OCI-LY7 (cell line): ENCODE results near the gene KRTAP1-1. TPM values are rescaled to one million over a fixed set of nuclear protein-coding genes. Genes with fewer than 3 reads are reported as not detected.
"Not testable (repeated sequence)": the region's sequence is repeated elsewhere in the genome, so short reads cannot be mapped to it uniquely, and the experiment has no call there.

Experiments
- BruUV-seq: library from RNA; stranded (reverse); fragments of 400-500 nt; replicated peaks from 2 replicates; lab custom pipeline; 2021; lab: Mats Ljungman, UMichigan
- CTCF ChIA-PET: fragments of 300-600 bp; sonication (Branson Sonifier 250); formaldehyde crosslinking; loops from one replicate; lab custom pipeline; 2022; ENCODE audit warnings: antibody characterized with exemption; ENCODE audit not compliant: unreplicated experiment; lab: Charles Lee
- POLR2A ChIA-PET: fragments of 300-600 bp; sonication (Branson Sonifier 250); formaldehyde crosslinking; loops from one replicate; lab custom pipeline; 2022; ENCODE audit warnings: antibody characterized with exemption; lab: Charles Lee
- DNase-seq: peaks from one replicate; pipeline ENCODE4 v3.0.0-alpha.2; 2015; ENCODE audit warnings: low spot score
- H2AFZ ChIP-seq: fragments of 200-600 bp; sonication (generic), shearing (Covaris generic); 2 replicates; pipeline ENCODE4 v1.6.1; 2014; ENCODE audit warnings: mild to moderate bottlenecking, antibody characterized with exemption, low read length, moderate library complexity
- H3K27ac ChIP-seq: fragments of 200-600 bp; sonication (generic); 2 replicates; pipeline ENCODE4 v1.5.1; 2014; ENCODE audit warnings: mixed run types, low read depth, mild to moderate bottlenecking, moderate library complexity, low read length, inconsistent platforms; ENCODE audit not compliant: poor library complexity, severe bottlenecking
- H3K36me3 ChIP-seq: fragments of 200-600 bp; sonication (generic); 2 replicates; pipeline ENCODE4 v1.6.1; 2014; ENCODE audit warnings: mild to moderate bottlenecking, antibody characterized with exemption, low read length, moderate library complexity, mixed read lengths; ENCODE audit not compliant: insufficient read depth
- H3K4me1 ChIP-seq: fragments of 200-600 bp; sonication (generic); 2 replicates; pipeline ENCODE4 v1.5.1; 2014; ENCODE audit warnings: mild to moderate bottlenecking, low read length; ENCODE audit not compliant: insufficient read depth, poor library complexity, severe bottlenecking
- H3K4me2 ChIP-seq: fragments of 200-600 bp; sonication (generic); 2 replicates; pipeline ENCODE4 v1.6.1; 2014; ENCODE audit warnings: mild to moderate bottlenecking, low read length
- H3K4me3 ChIP-seq: fragments of 200-600 bp; sonication (generic); 2 replicates; pipeline ENCODE4 v1.5.1; 2014; ENCODE audit warnings: mild to moderate bottlenecking, low read depth, low read length; ENCODE audit not compliant: poor library complexity, severe bottlenecking
- H3K79me2 ChIP-seq: fragments of 200-600 bp; sonication (generic); 2 replicates; pipeline ENCODE4 v1.6.1; 2016; ENCODE audit warnings: low read depth, mild to moderate bottlenecking, low read length, moderate library complexity, mixed read lengths; ENCODE audit not compliant: insufficient read depth
- H3K9me2 ChIP-seq: fragments of 200-600 bp; sonication (generic); 2 replicates; pipeline ENCODE4 v1.6.1; 2016; ENCODE audit warnings: mild to moderate bottlenecking, low read length, mixed read lengths; ENCODE audit not compliant: insufficient read depth
- H3K9me3 ChIP-seq: fragments of 200-600 bp; sonication (generic); 2 replicates; pipeline ENCODE4 v1.6.1; 2014; ENCODE audit warnings: mild to moderate bottlenecking, mixed run types, low read length, mixed read lengths
- H4K20me1 ChIP-seq: fragments of 200-600 bp; sonication (generic); 2 replicates; pipeline ENCODE4 v1.6.1; 2014; ENCODE audit warnings: mild to moderate bottlenecking, antibody characterized with exemption, low read length, moderate library complexity, mixed read lengths; ENCODE audit not compliant: insufficient read depth
- CTCF ChIP-seq: fragments of 200-600 bp; sonication (generic); conservative IDR thresholded peaks from 2 replicates; pipeline ENCODE4 v1.5.1; 2014; ENCODE audit warnings: mild to moderate bottlenecking, antibody characterized with exemption, low read length, moderate library complexity, mixed read lengths
- EZH2phosphoT487 ChIP-seq: fragments of 200-600 bp; sonication (generic); IDR thresholded peaks from 2 replicates; pipeline ENCODE4 v1.6.1; 2018; ENCODE audit warnings: low read depth, borderline replicate concordance, mild to moderate bottlenecking, mixed run types, antibody characterized with exemption, low read length, moderate library complexity, mixed read lengths
- intact Hi-C: fragments of 100-400 bp; cut with micrococcal nuclease; formaldehyde crosslinking; loops from one replicate; pipeline ENCODE4 v1.10.0; 2022; ENCODE audit not compliant: unreplicated experiment
- total RNA-seq, 2 experiments: library from RNA; depleted of rRNA in 1 of 2; stranded (reverse); fragments of >200 nt in 1 of 2; shearing (Covaris generic) in 1 of 2; gene quantifications; 2 replicates each; pipeline ENCODE4 v1.2.3, GENCODE V29; 2014 to 2022

The KRTAP1-1 gene
- total RNA-seq, 2 experiments from 2014 or later, result not detected

GRCh38 chr17:41058741-41059140 lies 17.5 kb upstream of the KRTAP1-1 start:
- Histone ChIP-seq H3K79me2 (no peaks in the 10 kb centered on the region), H4K20me1 (no peaks in the 10 kb centered on the region), H3K36me3 (no peaks in the 10 kb centered on the region), H3K9me3 (no peaks in the 10 kb centered on the region), H3K4me1 (no peaks in the 10 kb centered on the region), H3K4me3 (no peak overlapping the region), H3K4me2 (no peak overlapping the region), H2AFZ (no peak overlapping the region), H3K27ac (no peak overlapping the region), H3K9me2 (no peaks in the 10 kb centered on the region)
- TF ChIP-seq EZH2phosphoT487, result no peak
- TF ChIP-seq CTCF, result no peak
- ChIA-PET CTCF (no interaction called here), POLR2A (interaction anchor here (0.6 to 0.7 kb wide), 2 partner anchors 15 to 284 kb away, joined by 3 to 4 read pairs; no protein-coding TSS in a partner anchor)
- BruUV-seq, result no TSS peak
- intact Hi-C loops, result no loop called here
- no peak for DNase-seq

- no peak for DNase-seq
- H3K27ac ChIP-seq, result no peak overlapping the region
Measured at GRCh38 chr17:41057547-41057946, 16.3 kb upstream of the KRTAP1-1 start.

GRCh38 chr17:41055130-41055529 lies 13.9 kb upstream of the KRTAP1-1 start, which contains the start of gene KRTAP2-2:
Gene KRTAP2-2 (minus strand): TSS chr17:41055230. CDS start chr17:41055211, 19 bp downstream.
- H3K79me2 ChIP-seq, H3K9me2 ChIP-seq, H3K4me2 ChIP-seq, H3K9me3 ChIP-seq, H4K20me1 ChIP-seq, intact Hi-C loops, H2AFZ ChIP-seq, DNase-seq, POLR2A ChIA-PET, H3K4me3 ChIP-seq, H3K36me3 ChIP-seq, H3K4me1 ChIP-seq, CTCF ChIA-PET, H3K27ac ChIP-seq, BruUV-seq: not testable (repeated sequence)

More at GRCh38 chr17:41057547-41057946, 16.3 kb upstream of the KRTAP1-1 start:
- TF ChIP-seq EZH2phosphoT487, result no peak
- no peak for TF ChIP-seq CTCF
- no peaks in the 10 kb centered on the region for H3K9me3 ChIP-seq
- H3K36me3 ChIP-seq, result no peaks in the 10 kb centered on the region
- H2AFZ ChIP-seq, result no peak overlapping the region
- H3K4me1 ChIP-seq, result no peaks in the 10 kb centered on the region
- no peak overlapping the region for H3K4me2 ChIP-seq
- ChIA-PET POLR2A (interaction anchor here (0.6 kb wide), 1 partner anchor 346 kb away, joined by 3 read pairs; no protein-coding TSS in a partner anchor), CTCF (no interaction called here)
- no peak overlapping the region for H3K4me3 ChIP-seq
- BruUV-seq, result no TSS peak
- intact Hi-C loops, result no loop called here
- H4K20me1 ChIP-seq, result no peaks in the 10 kb centered on the region
- no peaks in the 10 kb centered on the region for H3K79me2 ChIP-seq
- no peaks in the 10 kb centered on the region for H3K9me2 ChIP-seq

GRCh38 chr17:41054556-41054955 lies 13.3 kb upstream of the KRTAP1-1 start:
- H3K27ac ChIP-seq, CTCF ChIA-PET, POLR2A ChIA-PET, H3K9me2 ChIP-seq, H3K9me3 ChIP-seq, H2AFZ ChIP-seq, H3K4me1 ChIP-seq, DNase-seq, H3K4me2 ChIP-seq, BruUV-seq, H4K20me1 ChIP-seq, H3K79me2 ChIP-seq, H3K36me3 ChIP-seq, intact Hi-C loops, H3K4me3 ChIP-seq: not testable (repeated sequence)
